GM21447 (cell line): Measurements from ENCODE around the gene RPS4Y1.
"Not testable (repeated sequence)": the region's sequence is repeated elsewhere in the genome, so short reads cannot be mapped to it uniquely, and the experiment has no call there.

ENCODE experiments used
- ATAC-seq: cut with Tn5 transposase; IDR thresholded peaks from one replicate; pipeline ENCODE4 v1.9.1; 2021; ENCODE audit not compliant: unreplicated experiment

Gene RPS4Y1

GRCh38 chrY:2841471-2841893 is at the start of gene RPS4Y1:
Gene RPS4Y1, plus strand, starts transcription at chrY:2841602. Its CDS starts 23 bp downstream, at chrY:2841625.
- ATAC-seq = peak; percentile 88

- ATAC-seq = no peak
Measured at GRCh38 chrY:2796977-2797523, 44.4 kb upstream of the RPS4Y1 start.

GRCh38 chrY:2797991-2798390 is 43.4 kb upstream of the RPS4Y1 start:
- ATAC-seq = no peak

GRCh38 chrY:2800246-2800645 is 41.2 kb upstream of the RPS4Y1 start:
- no peak for ATAC-seq

GRCh38 chrY:2817146-2817896 is 24.1 kb upstream of the RPS4Y1 start:
- ATAC-seq = not testable (repeated sequence)

- ATAC-seq = no peak
Measured at GRCh38 chrY:2824471-2824870, 16.9 kb upstream of the RPS4Y1 start.

GRCh38 chrY:2828497-2828896 is 12.9 kb upstream of the RPS4Y1 start:
- ATAC-seq = no peak

GRCh38 chrY:2835230-2835629 is 6.2 kb upstream of the RPS4Y1 start:
- ATAC-seq = no peak

GRCh38 chrY:2837078-2837477 is 4.3 kb upstream of the RPS4Y1 start:
- ATAC-seq = no peak

GRCh38 chrY:2837932-2838331 is 3.5 kb upstream of the RPS4Y1 start:
- ATAC-seq = no peak

- no peak for ATAC-seq
Measured at GRCh38 chrY:2846791-2847190, 5.4 kb downstream of the RPS4Y1 start.

- no peak for ATAC-seq
Measured at GRCh38 chrY:2848384-2848783, 7.0 kb downstream of the RPS4Y1 start.

- ATAC-seq = no peak
Measured at GRCh38 chrY:2849368-2849767, 8.0 kb downstream of the RPS4Y1 start.

- ATAC-seq = no peak
Measured at GRCh38 chrY:2854145-2854774, 12.9 kb downstream of the RPS4Y1 start.

GRCh38 chrY:2857068-2857467 is 15.7 kb downstream of the RPS4Y1 start:
- no peak for ATAC-seq

GRCh38 chrY:2857686-2858085 is 16.3 kb downstream of the RPS4Y1 start:
- no peak for ATAC-seq

- no peak for ATAC-seq
Measured at GRCh38 chrY:2859782-2860181, 18.4 kb downstream of the RPS4Y1 start.

GRCh38 chrY:2860511-2860910 is 19.1 kb downstream of the RPS4Y1 start:
- no peak for ATAC-seq

- no peak for ATAC-seq
Measured at GRCh38 chrY:2866581-2866980, 25.2 kb downstream of the RPS4Y1 start.

GRCh38 chrY:2867469-2867868 is 26.1 kb downstream of the RPS4Y1 start:
- no peak for ATAC-seq

GRCh38 chrY:2868035-2868607 is 26.7 kb downstream of the RPS4Y1 start:
- ATAC-seq = no peak

GRCh38 chrY:2872234-2872633 is 30.8 kb downstream of the RPS4Y1 start:
- not testable (repeated sequence) for ATAC-seq
